DND-41 (cell line): Measurements from ENCODE around the gene EML6.

Experiments used
- ATAC-seq: fragments of 200-7000 bp; cut with Tn5 transposase; 3 replicates; pipeline ENCODE4 v1.9.1; 2021; ENCODE audit warnings: low read depth; ENCODE audit not compliant: insufficient read depth
- DNase-seq: peaks from one replicate; pipeline ENCODE4 v3.0.0-alpha.2; 2020
- H2AFZ ChIP-seq: 2 replicates; pipeline ENCODE4 v1.6.0; 2012; ENCODE audit warnings: low read depth, low read length
- H3K27ac ChIP-seq: 2 replicates; pipeline ENCODE4 v1.5.1; 2012; ENCODE audit warnings: low read length, inconsistent platforms
- H3K27me3 ChIP-seq: fragments of 200-600 bp; sonication (generic); 2 replicates; pipeline ENCODE4 v1.6.0; 2012; ENCODE audit warnings: low read length, mild to moderate bottlenecking, inconsistent platforms; ENCODE audit not compliant: insufficient read depth, poor library complexity
- H3K36me3 ChIP-seq: 2 replicates; pipeline ENCODE4 v1.5.1; 2012; ENCODE audit warnings: low read length, inconsistent platforms; ENCODE audit not compliant: insufficient read depth
- H3K4me1 ChIP-seq: 2 replicates; pipeline ENCODE4 v1.5.1; 2012; ENCODE audit warnings: mild to moderate bottlenecking, low read length; ENCODE audit not compliant: insufficient read depth
- H3K4me2 ChIP-seq: 2 replicates; pipeline ENCODE4 v1.6.0; 2012; ENCODE audit warnings: mild to moderate bottlenecking, moderate library complexity, low read length, inconsistent platforms; ENCODE audit not compliant: insufficient read depth
- H3K4me3 ChIP-seq, 2 experiments: fragments of 200-600 bp in 1 of 2; shearing (Covaris generic) in 1 of 2; 2 replicates each; pipeline ENCODE4 v1.5.1; 2012 to 2016; ENCODE audit warnings: inconsistent platforms in 2 of 2, low read length in 2 of 2, mild to moderate bottlenecking in 2 of 2, low read depth in 1 of 2, moderate library complexity in 1 of 2
- H3K79me2 ChIP-seq: 2 replicates; pipeline ENCODE4 v1.6.0; 2012; ENCODE audit warnings: low read length, inconsistent platforms; ENCODE audit not compliant: insufficient read depth
- H3K9ac ChIP-seq: 2 replicates; pipeline ENCODE4 v1.6.0; 2012; ENCODE audit warnings: low read depth, mild to moderate bottlenecking, inconsistent platforms, low read length, moderate library complexity
- H3K9me3 ChIP-seq: 2 replicates; pipeline ENCODE4 v1.5.1; 2012; ENCODE audit warnings: low read length, moderate library complexity, mild to moderate bottlenecking, inconsistent platforms; ENCODE audit not compliant: insufficient read depth, severe bottlenecking
- H4K20me1 ChIP-seq: 2 replicates; pipeline ENCODE4 v1.6.0; 2012; ENCODE audit warnings: low read length; ENCODE audit not compliant: insufficient read depth
- EZH2 ChIP-seq: IDR thresholded peaks from 3 replicates; pipeline ENCODE4 v1.6.1; 2012; ENCODE audit warnings: borderline replicate concordance, low read depth, mild to moderate bottlenecking, moderate library complexity, low read length, inconsistent platforms; ENCODE audit not compliant: severe bottlenecking
- TF ChIP-seq, protein P1 (sequence below): IDR thresholded peaks from 2 replicates; pipeline ENCODE4 v1.5.1; 2012; ENCODE audit warnings: borderline replicate concordance, low read length, moderate library complexity, mild to moderate bottlenecking; ENCODE audit not compliant: poor library complexity, severe bottlenecking; ENCODE audit errors: extremely low read depth

EML6 gene

DNA sequence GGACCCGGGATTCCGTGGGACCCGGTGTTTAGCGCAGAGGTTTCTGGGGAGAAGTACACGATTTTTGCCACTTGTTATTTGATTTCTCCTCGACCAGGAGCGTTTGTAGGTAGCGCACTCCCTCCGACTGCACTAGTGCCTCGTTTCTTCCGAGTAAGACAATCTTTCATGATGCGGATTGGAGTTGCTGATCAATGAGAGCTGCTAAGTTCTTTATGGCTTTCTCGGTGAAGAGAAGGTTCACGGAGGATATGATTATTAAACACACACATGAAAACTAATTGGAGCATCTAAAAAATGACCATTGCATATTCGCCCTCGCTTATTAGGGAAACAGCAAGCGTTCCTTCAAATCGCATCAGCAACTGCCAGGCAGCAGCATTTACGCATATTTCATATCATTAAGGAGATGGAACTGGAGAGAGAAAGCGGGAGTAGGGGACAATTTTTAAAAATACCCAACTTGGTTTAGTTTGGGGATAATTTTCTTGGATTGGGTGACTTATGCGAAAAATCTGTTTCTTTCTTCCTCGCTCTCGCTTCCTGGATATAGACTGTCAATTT lies 616 bp downstream of the EML6 start:
- TF ChIP-seq, protein P1, sequence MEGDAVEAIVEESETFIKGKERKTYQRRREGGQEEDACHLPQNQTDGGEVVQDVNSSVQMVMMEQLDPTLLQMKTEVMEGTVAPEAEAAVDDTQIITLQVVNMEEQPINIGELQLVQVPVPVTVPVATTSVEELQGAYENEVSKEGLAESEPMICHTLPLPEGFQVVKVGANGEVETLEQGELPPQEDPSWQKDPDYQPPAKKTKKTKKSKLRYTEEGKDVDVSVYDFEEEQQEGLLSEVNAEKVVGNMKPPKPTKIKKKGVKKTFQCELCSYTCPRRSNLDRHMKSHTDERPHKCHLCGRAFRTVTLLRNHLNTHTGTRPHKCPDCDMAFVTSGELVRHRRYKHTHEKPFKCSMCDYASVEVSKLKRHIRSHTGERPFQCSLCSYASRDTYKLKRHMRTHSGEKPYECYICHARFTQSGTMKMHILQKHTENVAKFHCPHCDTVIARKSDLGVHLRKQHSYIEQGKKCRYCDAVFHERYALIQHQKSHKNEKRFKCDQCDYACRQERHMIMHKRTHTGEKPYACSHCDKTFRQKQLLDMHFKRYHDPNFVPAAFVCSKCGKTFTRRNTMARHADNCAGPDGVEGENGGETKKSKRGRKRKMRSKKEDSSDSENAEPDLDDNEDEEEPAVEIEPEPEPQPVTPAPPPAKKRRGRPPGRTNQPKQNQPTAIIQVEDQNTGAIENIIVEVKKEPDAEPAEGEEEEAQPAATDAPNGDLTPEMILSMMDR, result no peak
- TF ChIP-seq EZH2, result no peak
- peak; percentile 2; the same call in 1 of the 3 replicates for ATAC-seq
- Histone ChIP-seq H4K20me1 (no peaks in the 10 kb centered on the region), H3K9ac (peak overlapping the region; percentile 72), H3K9me3 (no peaks in the 10 kb centered on the region), H3K79me2 (0 out of 2 replicates have a peak, but pooled peaks cover 3% of the 10 kb centered on the region), H3K4me2 (peak overlapping the region; percentile 80), H2AFZ (peak overlapping the region; percentile 73), H3K4me1 (peaks cover 30% of the 10 kb centered on the region), H3K27me3 (peaks cover 19% of the 10 kb centered on the region), H3K4me3 (peak overlapping the region; percentile 54 to 93), H3K27ac (peak overlapping the region; percentile 30), H3K36me3 (no peaks in the 10 kb centered on the region)
- no peak for DNase-seq

DNA sequence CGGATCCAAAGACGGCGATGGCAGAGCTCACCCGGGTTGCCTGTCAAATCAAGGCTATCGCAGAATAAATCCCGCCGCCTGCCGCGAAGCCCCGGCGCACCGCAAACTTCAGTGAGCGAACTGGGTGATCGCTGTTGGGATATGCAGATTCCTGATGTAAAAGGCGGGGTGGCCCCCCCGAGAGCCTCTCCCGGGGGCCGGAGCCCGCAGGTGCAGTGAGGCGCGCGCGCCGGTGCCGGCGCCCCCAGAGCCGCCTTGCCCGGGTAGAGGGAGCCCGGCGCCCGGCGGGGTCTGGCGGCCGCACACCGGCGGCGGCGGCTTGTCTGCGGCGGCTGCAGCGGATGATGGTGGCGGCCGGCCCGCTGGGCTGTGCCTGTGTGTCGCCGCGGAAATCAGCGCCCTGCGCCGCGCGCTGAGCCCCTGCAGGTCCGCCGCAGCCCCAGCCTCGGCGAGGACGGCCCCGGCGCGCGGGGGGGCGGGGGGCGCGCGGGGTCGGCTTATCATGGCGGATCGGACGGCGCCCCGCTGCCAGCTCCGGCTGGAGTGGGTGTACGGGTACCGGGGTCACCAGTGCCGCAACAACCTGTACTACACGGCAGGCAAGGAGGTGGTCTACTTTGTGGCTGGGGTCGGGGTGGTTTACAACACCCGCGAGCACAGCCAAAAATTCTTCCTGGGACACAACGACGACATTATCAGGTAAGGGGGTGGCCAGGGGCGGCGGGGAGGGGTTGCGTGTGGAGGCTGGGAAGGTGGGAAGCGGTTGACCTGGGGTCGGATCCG lies 1.3 kb downstream of the EML6 start:
- peak overlapping the region; percentile 80 for H3K4me2 ChIP-seq
- H3K79me2 ChIP-seq, result 0 out of 2 replicates have a peak, but pooled peaks cover 3% of the 10 kb centered on the region
- DNase-seq (peak; percentile 58), ATAC-seq (peak; percentile 7; the same call in 2 of the 3 replicates)
- H3K4me1 ChIP-seq, result peaks cover 30% of the 10 kb centered on the region
- H2AFZ ChIP-seq, result peak overlapping the region; percentile 73
- peak overlapping the region; percentile 72 for H3K9ac ChIP-seq
- peak overlapping the region; percentile 54 to 93 for H3K4me3 ChIP-seq
- H3K9me3 ChIP-seq, result no peaks in the 10 kb centered on the region
- no peaks in the 10 kb centered on the region for H3K36me3 ChIP-seq
- no peaks in the 10 kb centered on the region for H4K20me1 ChIP-seq
- peaks cover 19% of the 10 kb centered on the region for H3K27me3 ChIP-seq
- TF ChIP-seq, protein P1, result no peak
- TF ChIP-seq EZH2, result peak; percentile 39
- H3K27ac ChIP-seq, result no peak overlapping the region; the same call in 1 of the 2 replicates

DNA sequence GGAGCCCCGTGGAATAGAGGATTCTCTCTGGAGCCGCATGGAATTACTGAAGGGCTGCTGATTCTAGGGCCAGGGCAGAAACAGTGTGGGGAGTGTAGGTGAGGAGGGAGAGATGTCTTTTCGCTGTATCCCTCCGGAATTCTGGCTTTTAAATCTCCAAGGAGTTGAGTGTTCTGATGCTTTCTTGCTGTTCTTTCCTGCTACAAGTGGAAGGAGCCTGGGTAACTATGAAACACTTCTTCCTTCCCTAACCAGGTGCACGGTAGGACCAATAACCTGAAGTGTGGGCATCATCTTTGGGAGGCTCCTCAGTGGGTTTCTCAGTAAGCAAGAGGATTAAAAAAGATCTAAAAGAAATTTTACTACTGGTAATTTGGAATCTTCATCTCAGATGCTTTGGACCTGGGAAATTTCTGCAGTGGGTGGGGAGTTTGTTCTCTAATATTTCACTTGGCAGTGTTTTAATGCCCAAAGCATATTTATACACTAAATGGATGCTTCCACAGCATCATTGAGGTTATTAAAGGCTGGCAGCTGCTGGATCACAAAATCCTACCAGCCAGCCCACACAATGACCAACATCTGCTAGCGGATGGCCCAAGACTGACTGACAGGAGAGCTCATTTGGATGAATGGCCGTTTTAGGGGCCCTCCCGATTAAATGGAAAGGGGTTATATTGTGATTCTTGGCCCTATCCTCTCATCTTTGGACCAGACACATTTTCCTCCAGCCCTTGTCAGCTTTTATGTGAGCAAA lies 2.1 kb downstream of the EML6 start:
- H3K27ac ChIP-seq, result no peak overlapping the region
- no peaks in the 10 kb centered on the region for H3K36me3 ChIP-seq
- peaks cover 18% of the 10 kb centered on the region for H3K27me3 ChIP-seq
- TF ChIP-seq EZH2, result no peak
- DNase-seq (no peak), ATAC-seq (no peak)
- H2AFZ ChIP-seq, result peak overlapping the region; percentile 73
- no peaks in the 10 kb centered on the region for H4K20me1 ChIP-seq
- no peaks in the 10 kb centered on the region for H3K9me3 ChIP-seq
- H3K9ac ChIP-seq, result peak overlapping the region; percentile 72; the same call in 1 of the 2 replicates
- 0 out of 2 replicates have a peak, but pooled peaks cover 3% of the 10 kb centered on the region for H3K79me2 ChIP-seq
- H3K4me2 ChIP-seq, result peak overlapping the region; percentile 80
- peak overlapping the region; percentile 54 to 93; a peak in 3 of 4 replicates for H3K4me3 ChIP-seq
- peaks cover 30% of the 10 kb centered on the region for H3K4me1 ChIP-seq
